Measurements from ENCODE around the gene CCR3. TPM values are rescaled to one million over a fixed set of nuclear protein-coding genes. Genes with fewer than 3 reads are reported as not detected.
A peak's percentile ranks its signal among the peaks of the same experiment; 100 is the strongest.

Gene CCR3
- polyA plus RNA-seq, 1 donor (not counting 4 experiments of a cell fraction or from before 2014, with no cell fraction given): 0.16 TPM

- dilution Hi-C loops (cut with MboI; ENCODE audit: extremely low pct_ligation_motif_present, low sequenced_read_pairs): no loop called here
- DNase-seq (ENCODE audit: low read depth, low spot score) (no peak), FAIRE-seq (peak; percentile 9)
- H3K9me1 ChIP-seq (ENCODE audit: control insufficient read depth, extremely low read depth, insufficient read depth, low read length): no peaks in the 10 kb centered on the region
- no peaks in the 10 kb centered on the region for H3K36me3 ChIP-seq (ENCODE audit: control insufficient read depth in 2 of 2, extremely low read depth in 1 of 2, insufficient read depth in 2 of 2, low read length in 2 of 2)
- no peaks in the 10 kb centered on the region for H3K79me2 ChIP-seq (ENCODE audit: control insufficient read depth, insufficient read depth, low read length)
- H3K27ac ChIP-seq (ENCODE audit: control insufficient read depth, insufficient read depth, low read length): no peak overlapping the region
- H3K4me1 ChIP-seq (ENCODE audit: control insufficient read depth, extremely low read depth, insufficient read depth, low read length): peaks cover 4% of the 10 kb centered on the region
- no peak overlapping the region for H3K4me2 ChIP-seq (ENCODE audit: control insufficient read depth, extremely low read depth, insufficient read depth, low read depth, low read length)
- H3K27me3 ChIP-seq (ENCODE audit: control insufficient read depth, extremely low read depth, insufficient read depth, low read length): peaks cover 23% of the 10 kb centered on the region
- H3K9ac ChIP-seq (ENCODE audit: control insufficient read depth, extremely low read depth, insufficient read depth, low read length): no peak overlapping the region
- no peaks in the 10 kb centered on the region for H4K20me1 ChIP-seq (ENCODE audit: control insufficient read depth, extremely low read depth, insufficient read depth, low read length)
- no peaks in the 10 kb centered on the region for H3K9me3 ChIP-seq (ENCODE audit: control insufficient read depth, low read depth, low read length)
- no peak overlapping the region for H3K4me3 ChIP-seq (ENCODE audit: control insufficient read depth in 2 of 3, extremely low read depth in 1 of 3, insufficient read depth in 2 of 3, low read depth in 1 of 3, low read length in 3 of 3)
- H2AFZ ChIP-seq (ENCODE audit: control insufficient read depth, low read length): no peak overlapping the region
- no peak for TF ChIP-seq EZH2 (IDR thresholded peaks at IDR 0.05; ENCODE audit: low read length)
- no peak for TF ChIP-seq CTCF (optimal IDR thresholded peaks at IDR 0.05 in 1 of 3, IDR thresholded peaks at IDR 0.05 in 1 of 3, conservative IDR thresholded peaks at IDR 0.05 in 1 of 3; ENCODE audit: extremely low read depth in 1 of 3, insufficient read depth in 2 of 3, low read length in 3 of 3)
Observed at GRCh38 chr3:46231323-46231722, 10.9 kb upstream of the CCR3 start.

GRCh38 chr3:46233194-46233593 is 9.1 kb upstream of the CCR3 start:
- Histone ChIP-seq H3K9ac (ENCODE audit: control insufficient read depth, extremely low read depth, insufficient read depth, low read length) (no peak overlapping the region), H3K4me3 (ENCODE audit: control insufficient read depth in 2 of 3, extremely low read depth in 1 of 3, insufficient read depth in 2 of 3, low read depth in 1 of 3, low read length in 3 of 3) (no peak overlapping the region), H3K4me1 (ENCODE audit: control insufficient read depth, extremely low read depth, insufficient read depth, low read length) (peaks cover 4% of the 10 kb centered on the region), H3K36me3 (ENCODE audit: control insufficient read depth in 2 of 2, extremely low read depth in 1 of 2, insufficient read depth in 2 of 2, low read length in 2 of 2) (no peaks in the 10 kb centered on the region), H3K9me3 (ENCODE audit: control insufficient read depth, low read depth, low read length) (no peaks in the 10 kb centered on the region), H3K4me2 (ENCODE audit: control insufficient read depth, extremely low read depth, insufficient read depth, low read depth, low read length) (no peak overlapping the region), H3K27ac (ENCODE audit: control insufficient read depth, insufficient read depth, low read length) (no peak overlapping the region), H3K79me2 (ENCODE audit: control insufficient read depth, insufficient read depth, low read length) (no peaks in the 10 kb centered on the region), H4K20me1 (ENCODE audit: control insufficient read depth, extremely low read depth, insufficient read depth, low read length) (no peaks in the 10 kb centered on the region), H2AFZ (ENCODE audit: control insufficient read depth, low read length) (no peak overlapping the region), H3K27me3 (ENCODE audit: control insufficient read depth, extremely low read depth, insufficient read depth, low read length) (peaks cover 27% of the 10 kb centered on the region), H3K9me1 (ENCODE audit: control insufficient read depth, extremely low read depth, insufficient read depth, low read length) (no peaks in the 10 kb centered on the region)
- no peak for FAIRE-seq
- DNase-seq (ENCODE audit: low read depth, low spot score): no peak
- TF ChIP-seq EZH2 (IDR thresholded peaks at IDR 0.05; ENCODE audit: low read length): no peak
- no peak for TF ChIP-seq CTCF (optimal IDR thresholded peaks at IDR 0.05 in 1 of 3, IDR thresholded peaks at IDR 0.05 in 1 of 3, conservative IDR thresholded peaks at IDR 0.05 in 1 of 3; ENCODE audit: extremely low read depth in 1 of 3, insufficient read depth in 2 of 3, low read length in 3 of 3)
- dilution Hi-C loops (cut with MboI; ENCODE audit: extremely low pct_ligation_motif_present, low sequenced_read_pairs): no loop called here
